NCI-H1105 treated with DMSO at 0.1 percent for 48 hours (cell line): Measurements from ENCODE around the gene ANKRD39.
A peak's percentile ranks its signal among the peaks of the same experiment; 100 is the strongest.
"Not testable (repeated sequence)": the region's sequence is repeated elsewhere in the genome, so short reads cannot be mapped to it uniquely, and the experiment has no call there.

Source experiments
- DNase-seq: peaks from one replicate; lab custom pipeline; 2025; lab: John Stamatoyannopoulos, UW

Gene ANKRD39

DNA sequence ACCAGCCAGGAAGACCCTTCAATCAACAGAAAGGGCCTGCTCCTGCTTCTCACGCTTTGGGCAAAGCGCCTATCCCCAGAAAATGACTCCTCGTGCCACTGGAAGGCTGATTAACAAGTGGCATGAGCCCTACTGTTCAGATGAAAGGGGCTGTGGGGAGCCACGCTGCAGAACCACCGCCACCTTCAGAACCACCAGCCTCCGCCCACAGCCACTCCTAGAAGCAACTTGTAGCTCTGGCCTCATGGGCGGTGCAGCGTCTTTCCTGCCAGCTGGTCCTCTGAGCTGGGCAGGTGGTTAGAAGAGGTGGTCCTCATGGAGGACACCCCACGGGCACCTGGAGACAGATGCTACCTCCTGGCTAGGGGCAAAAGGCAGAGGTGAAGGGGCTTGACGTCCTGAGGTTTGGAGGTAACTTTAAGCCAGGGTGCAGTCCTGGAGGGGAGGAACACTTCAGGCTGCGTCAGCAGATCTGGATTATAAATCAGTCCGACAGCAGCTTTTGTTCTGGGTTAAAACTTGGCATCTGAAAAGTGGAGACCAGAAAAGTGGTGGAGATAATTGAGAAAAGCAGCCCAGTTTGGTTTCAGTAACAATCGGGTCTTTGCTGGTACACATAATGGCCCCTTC, 12.9 kb upstream of the ANKRD39 start:
- DNase-seq: peak; percentile 49

DNA sequence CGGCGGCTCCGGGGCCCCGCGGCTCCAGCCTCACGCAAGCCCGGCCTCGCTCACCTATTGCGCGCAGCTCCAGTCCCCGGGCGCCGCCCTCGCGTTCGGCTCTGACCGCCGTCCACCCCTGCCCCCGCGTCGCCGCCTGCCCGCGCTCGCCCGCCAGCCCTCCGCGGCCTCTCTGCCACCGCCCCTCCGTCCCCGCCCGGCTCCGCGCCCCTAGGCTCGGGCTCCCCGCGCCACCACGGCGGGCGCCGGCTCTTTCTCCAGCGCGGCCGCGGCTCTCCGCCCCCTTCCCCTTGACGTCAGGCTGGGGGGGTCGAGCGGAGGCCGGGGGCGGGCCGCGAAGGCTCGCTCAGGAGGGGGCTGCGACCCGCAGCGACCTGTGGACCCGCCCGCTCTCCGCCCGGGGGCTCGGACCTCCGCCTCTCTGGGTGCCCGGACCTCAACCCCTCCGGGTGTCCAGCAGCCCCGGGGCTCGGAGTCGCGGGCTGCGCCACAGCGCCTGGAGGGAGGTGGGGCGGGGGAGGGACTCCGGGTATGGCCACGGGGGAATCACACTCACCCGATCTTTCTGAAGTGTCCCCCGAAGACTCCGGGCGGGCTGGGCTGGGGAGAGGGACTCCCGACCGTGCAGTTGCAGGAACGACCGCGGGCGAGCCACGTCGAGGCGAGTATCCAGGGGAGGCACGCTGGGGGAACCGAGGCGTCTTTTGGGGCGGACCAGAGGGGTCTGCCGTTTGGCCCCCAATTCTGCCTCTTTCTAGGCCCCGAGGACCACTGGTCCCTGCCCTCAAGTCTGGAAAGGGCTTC, 12.2 kb upstream of the ANKRD39 start, which contains the start of gene SEMA4C:
SEMA4C (minus strand) TSS at position 259 of the 804 bp plus-strand sequence. CDS start 2,194 bp downstream, outside the sequence.
- DNase-seq: peak; percentile 16

DNA sequence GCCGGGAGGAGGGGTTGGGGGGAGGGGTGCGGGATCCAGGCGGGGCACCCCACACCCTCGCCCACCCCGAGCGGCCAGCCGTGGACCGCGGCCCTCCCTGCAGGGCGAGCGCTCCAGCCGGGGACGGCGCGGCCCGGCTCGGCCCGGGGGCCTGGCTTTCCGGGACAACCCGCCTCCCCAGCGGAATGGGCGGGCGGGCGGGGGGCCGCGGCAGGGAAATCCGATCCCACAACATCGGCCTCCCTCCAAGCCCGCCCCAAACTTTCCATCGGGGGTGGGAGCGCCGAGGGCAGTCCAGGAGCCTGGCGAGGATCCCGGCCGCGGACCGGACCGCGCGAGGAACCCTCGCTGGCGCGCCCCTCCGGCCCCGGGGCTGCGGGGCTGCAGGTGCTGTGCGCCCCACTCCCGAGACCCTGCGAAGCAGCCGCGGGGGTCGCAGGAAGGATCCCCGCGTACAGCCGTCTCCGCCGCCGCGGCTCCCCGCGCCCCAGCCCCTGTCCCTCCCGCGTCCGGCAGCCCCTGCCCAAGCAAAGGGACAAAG, 11.5 kb upstream of the ANKRD39 start:
- no peak for DNase-seq

DNA sequence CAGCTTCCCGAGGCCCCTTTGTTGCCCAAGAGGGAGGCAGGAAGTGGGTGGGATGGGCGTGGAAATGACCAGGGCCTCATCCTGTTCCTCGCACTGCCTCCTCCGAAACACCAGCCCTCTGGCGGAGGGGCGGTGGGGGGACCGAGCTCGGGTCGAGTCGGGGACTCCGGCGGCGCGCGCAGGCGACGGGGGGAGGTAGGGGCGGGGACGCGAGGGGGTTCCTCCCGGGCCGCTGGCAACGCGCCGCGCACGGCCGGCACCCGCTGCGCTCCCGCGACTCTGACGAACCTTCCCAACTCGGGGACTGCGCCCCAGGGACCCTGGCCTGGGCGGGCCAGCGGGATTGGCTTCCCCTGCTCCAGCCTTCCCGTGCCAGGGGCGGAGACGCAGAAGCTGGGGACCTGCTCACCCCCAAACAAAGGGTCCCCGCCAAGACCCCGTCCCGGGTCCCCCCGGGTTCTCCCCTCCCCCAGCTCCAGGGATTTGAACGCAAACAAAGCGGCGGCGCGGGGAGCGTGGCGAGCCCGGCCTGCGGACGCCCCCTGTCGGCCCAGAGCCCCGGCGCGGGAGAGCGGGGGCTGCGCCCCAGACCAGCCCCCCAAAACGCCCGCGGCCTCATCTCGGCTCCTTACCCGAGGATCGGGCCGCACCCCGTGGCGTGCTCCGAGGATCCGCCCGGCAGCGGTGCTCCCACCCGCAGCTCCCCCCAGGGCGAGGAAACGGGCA, 10.9 kb upstream of the ANKRD39 start:
- peak; percentile 50 for DNase-seq

DNA sequence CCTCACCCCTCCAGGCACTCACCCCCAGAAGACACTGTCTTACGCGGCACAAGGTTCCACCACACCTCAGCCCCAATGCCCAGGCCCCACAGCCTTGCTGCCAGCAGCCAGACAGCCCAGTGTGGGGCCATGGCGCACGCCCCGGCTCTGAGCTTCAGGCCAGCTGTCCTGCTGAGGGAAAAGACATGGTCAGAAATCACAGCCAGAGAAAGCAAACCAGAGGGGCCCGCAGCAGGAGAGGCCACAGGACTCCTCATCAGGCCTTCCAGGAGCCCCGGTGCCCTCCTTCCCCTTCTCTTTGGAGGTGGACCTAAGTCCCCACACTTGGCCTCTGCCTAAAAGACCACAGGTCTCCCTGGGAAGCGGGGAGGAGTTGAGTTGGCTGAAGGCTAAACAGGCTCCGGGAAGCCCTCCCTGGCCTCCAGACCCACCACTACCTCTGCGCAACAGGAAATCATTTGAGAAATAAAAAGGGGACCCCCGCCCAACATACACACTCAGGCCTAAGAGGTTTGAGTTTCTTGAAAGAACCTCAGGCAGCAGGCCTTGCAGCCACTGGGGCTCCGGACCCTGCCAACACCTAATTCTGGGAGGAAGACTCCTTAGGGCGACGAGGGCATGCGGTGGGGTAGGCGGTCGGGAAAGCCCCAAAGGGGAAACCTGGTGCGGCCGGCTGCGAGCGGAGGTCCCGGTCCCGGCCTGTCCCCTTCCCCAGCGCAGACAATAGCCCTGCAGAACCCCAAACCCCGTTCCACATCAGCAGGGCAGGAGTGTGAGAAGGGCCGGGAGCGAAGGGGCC, 10.1 kb upstream of the ANKRD39 start:
- no peak for DNase-seq

DNA sequence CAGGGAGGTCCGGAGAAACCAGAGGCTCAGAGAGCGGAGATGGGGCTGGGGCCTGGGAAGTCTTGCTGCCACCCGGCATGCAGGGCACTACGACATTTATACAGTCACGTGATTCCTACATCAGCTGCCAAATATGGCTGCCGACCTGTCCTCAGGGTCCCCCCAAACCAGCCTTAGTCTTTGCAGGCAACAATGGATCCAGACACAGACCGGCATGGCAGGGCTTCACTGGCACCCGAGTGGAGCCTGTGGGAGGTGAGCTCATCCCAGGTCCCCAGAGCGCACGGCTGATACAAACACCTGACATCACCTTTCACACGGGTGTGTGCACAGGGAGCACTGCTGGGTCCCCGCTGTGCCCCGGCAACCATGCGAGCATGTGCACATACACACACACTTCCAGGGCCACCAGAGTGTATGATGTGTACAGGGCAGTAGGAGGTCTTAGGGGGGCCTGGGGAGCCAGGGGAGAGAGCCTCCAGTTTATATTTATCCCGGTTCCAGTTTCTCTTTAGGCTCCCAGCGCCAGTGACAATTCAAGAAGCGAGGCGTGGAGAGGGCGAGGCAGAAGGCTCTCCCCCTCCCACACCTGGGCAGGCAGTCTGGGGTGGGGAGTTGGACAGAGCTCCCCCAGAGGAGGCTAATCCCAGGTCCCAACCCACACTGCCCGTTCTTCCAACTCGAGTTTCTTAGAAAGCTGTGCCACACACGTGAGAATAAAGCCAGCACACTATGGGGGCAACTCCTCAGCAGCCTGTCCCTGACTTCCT, 9.4 kb upstream of the ANKRD39 start:
- DNase-seq: no peak

DNA sequence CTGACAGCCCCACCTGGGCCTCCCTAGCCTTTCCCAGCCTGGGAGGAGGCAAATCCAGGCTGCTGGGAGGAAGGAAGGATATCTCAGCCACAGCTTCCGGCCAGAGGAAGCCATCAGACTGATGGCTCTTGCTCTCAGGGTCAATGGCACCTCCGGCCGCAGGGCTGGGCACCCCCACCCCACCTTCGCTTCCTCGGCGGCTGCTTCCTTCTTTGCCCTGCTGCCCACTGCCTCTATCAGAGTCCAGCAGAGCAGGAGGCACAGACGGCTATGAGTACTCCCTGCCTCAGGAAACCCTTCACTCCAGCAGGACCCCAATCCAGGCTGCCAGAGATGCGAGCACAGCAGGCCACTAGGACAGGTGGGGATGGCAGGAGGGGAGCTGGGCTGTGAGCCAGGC, 8.8 kb upstream of the ANKRD39 start:
- no peak for DNase-seq

DNA sequence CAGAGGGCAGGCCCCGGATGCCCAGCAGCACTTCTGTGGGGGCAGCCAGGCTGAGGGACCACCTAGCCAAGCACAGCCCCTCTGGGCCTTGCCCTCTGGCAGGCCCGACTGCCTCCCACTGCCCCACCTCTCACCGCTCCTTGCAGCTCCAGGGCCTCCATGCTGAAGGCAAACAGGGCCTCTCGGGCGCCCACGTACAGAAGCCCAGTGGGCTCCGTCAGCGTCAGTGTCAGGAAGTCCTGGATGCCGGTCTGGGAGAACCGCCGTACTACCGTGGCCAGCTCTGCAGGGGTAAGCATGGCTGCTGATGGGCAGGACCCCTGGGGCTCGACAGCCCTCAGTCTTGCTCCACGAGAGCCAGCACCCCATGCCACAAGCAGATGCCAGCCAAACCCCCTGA, 8.3 kb upstream of the ANKRD39 start:
- no peak for DNase-seq

DNA sequence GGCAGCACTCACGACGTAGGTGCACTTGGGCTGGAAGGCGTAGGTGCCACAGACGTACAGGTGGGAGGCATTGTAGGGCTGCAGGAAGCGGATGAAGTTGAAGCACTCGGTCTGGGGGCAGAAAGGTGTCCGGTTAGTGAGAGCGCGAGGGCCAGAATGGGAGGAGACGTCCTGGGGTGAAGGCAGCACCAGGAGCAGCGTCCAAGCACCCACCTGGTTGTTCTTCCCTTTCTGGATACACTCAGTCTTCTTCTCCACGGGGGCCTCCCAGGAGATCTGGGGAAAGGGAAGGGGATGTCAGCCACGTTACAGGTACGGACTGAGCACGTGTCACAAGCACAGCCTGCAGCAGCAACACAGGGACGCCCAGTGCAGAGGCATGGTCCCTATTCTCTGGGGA, 7.8 kb upstream of the ANKRD39 start:
- no peak for DNase-seq

DNA sequence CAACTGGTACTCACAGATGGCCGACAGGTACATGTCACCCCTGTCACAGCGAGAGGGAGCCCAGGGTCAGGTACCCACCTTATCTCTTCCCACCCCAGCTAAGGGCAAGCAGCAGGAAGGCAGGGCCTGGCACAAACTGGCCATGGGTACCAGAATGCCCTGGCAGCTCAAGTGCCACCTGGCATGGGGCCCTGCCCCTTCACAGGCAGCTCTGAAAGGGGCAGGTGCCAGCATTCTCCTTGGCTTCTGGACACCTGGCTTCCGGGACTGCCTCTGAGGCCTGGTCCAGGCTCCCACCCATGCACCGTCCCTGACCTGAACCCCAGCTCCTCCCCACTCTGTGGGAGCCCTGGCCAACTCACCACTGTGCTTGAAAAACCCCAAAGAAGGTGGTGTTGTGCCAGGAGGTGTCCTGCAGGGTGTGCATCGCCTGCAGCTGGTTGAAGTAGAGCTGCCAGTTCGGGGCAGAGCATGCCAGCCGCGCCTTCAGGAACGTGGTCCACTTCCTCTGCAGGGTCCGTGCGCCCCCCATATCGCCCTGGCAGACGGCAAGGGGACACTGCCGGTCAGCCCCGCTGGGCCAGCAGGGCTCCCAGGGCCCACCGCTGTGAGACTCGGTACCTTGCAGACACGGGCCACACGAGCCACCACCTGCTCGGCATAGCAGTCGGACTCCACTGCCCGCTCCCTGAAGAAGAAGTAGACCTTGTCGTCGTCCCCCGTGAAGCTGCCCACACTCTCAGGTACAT, 6.7 kb upstream of the ANKRD39 start:
- DNase-seq: no peak

DNA sequence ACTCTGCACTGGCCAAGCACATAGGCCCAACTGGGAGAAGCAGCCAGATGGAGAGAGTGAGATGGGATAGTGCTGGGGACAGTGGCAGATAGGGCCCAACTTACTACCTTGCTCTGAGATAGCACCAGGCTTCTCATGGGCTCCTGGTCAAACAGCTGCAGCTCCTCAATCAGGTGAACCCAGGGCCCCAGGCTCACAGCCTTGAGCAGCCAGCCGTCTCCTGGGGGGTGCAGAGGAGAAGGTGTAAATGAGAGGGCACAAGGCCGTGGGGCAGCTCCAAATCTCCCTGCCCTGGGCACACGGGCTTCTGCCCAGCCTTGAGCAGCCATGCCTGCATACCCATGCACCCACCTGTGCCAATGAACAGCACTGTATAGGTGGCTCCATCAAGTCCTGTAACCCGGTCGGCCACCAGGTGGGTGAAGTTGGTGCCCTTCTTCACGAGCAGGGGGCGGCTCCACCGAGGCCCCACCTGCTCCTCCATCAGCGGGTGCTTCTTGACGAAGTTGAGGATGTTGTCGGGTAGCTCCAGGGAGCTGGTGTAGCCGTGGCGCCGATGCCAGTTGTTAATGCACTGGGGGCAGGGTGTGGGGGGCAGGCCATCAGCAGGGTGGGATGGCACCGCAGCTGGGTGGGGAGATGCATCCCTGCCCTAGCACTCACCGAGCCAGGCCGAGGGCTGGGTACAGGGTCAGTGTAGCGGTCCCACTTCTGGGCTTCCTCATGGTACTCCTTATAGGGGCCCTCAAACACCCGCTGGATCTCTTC, 5.9 kb upstream of the ANKRD39 start:
- DNase-seq: no peak

DNA sequence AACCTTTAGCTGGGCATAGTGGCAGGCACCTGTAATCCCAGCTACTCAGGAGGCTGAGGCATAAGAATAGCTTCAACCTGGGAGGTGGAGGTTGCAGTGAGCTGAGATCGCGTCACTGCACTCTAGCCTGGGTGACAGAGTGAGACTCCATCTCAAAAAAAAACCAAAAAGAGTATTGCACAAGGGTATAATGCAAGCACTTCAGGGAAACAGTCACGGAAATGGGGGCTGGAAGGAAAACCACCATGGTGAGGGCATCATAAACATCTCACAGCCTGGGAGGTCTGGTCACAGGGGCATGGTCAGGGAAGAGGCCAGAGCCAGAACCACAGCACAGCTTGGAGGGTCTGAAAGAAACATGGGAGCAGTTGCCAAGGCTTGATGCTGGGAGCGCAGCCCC, 5.2 kb upstream of the ANKRD39 start:
- not testable (repeated sequence) for DNase-seq

DNA sequence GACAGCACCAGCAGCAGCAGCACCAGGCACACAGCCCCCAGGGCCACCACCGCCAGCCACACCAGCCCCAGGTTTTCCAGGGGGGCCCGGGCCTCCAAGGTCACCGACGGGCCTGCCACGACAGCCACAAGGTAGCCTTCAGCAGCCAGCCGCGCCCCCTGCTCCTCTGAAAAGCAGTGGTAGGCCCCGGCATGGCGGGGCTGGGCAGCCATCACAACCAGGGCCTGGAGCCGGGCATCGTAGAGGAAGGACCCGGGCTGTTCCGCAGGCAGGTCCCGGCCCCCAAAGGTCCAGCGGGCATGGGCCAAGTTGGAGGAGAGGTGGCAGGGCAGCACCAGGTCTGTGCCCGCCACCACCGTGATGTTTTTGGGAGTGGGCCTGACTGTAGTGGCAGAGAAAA, 3.3 kb upstream of the ANKRD39 start:
- DNase-seq: no peak

DNA sequence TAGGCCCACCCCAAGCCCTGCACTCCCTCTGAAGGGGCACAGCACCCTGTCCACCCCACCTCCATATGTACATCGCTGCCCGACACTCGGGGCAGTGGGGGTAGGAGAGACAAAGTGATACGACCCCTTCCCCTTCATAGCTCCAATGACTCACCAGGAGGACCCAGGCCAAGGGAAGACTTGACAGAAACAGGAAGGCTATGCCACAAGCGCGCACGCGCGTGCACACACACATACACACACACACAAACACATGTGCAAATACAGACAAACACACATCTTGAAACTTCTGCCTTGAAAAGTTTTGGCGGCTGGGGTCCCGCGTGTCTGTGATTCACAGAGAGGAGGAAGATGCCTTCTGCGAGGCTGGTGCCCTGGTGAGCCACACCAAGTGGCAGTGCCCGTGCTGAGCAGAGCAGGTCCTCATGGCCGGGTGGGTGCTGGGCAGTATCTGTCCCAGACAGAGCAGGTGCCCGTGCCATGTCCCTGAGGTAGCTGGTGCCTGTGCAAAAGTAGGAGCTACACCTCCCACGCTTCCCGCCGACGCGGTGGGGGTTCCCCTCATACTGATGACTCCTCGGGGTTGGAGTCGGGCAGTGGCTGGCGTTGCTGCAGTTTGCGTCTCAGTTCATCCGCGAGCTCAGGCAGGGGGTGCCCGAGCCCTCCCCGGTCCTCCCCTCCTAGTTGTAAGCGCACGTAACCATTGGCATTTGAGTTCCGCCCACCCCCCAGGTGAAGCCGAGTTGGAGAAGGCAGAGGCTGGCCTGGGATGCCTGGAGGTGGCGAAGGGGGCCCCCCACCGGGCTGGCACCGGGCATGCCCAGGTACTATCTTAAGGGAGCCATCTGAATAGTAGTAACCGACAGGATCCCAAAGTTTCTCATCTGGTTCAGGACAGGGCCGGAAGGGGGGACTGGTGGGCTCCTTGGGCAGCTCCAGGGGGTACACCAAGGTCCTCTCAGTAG, 2.5 kb upstream of the ANKRD39 start:
- DNase-seq: no peak

DNA sequence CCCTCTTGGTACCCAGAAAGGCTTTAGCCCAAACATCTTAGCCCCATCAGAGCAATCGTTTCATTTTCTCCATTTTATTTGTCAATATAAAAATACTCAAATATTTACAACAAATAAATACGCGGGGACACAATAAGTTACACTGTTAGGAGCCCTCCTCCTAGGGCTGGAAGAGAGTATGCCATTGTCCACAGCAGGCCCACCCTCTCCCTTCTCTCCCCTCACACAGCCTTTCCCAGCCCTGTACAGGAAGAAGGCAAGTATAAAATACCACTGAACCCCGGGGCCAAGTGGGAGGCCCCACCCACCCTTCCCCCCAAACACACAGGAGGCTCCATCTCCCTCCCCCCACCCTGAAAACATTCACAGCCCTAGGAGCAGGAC, 1.9 kb upstream of the ANKRD39 start:
- no peak for DNase-seq

DNA sequence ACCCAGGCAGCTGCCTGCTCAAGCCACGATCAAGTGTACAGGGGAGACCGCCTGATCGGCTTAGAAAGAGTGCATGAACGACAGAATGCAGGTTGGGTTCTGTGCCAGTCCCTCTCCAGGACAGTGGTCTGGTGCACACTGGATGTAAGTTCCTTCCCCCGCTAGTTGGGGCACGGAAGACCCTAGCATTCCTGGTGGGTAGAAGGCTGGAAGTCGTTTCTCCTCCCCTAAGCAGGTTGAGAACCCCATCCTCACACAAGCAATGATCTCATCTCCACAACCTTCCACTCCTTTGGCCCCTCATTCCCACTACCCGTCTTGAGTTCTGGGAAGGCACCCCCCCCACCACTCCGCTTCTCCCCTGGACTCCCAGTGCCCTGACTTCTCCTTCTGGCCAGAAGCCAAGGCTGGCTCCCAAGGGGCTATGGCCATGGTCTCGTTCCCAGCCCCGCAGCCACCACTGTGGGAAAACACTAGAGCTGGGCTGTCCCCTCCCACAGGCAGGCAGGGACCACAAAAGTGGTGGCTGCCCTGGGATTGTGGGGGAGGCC, 1.4 kb upstream of the ANKRD39 start:
- no peak for DNase-seq

DNA sequence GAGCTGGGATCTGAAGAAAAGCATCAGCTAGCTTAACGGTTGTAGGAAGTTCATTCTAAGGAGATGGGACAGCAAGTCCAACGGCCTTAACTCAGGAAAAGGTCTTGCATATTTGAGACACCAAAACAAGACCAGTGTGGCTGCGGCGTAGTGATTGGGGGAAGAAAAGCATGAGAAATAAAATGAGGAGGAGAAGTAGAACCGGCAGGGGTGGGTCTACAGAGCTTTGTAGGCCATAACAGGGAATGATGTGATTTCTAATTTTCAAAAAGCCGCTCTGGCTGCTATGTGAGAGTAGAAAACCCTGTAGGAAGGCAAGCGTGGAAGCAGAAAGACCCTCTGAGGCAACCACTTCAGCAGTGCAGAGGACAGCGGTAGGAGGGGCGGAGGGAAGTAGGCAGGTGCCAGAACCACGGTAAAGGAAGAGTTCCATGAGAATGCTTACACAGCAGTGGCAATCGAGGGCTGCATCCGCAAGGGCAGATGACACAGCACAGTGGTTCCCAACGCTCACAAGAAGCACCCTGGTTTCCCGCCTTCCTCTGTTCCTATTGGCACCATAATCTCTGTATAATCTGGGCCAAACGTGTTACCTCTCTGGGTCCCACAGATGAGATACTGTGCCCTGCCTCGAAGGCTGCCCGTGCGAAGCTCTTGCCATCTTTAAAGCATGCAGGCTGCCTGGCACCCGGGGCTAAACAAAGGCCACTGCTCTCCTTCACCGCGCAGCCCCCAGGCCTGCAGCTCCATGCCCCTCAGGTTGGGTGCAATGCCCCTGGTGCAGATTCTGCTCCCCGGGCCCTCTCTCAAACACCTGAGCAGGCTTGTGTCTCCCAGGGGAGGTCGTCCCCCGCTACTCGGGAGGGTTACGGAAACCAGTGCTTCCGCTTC, 795 bp downstream of the ANKRD39 start:
- peak; percentile 58 for DNase-seq
